Measurements from ENCODE around the gene GRID1.

GRID1 gene
- 0 to 3.4 (median 0) reads per million in 17 experiments for total RNA-seq

DNA sequence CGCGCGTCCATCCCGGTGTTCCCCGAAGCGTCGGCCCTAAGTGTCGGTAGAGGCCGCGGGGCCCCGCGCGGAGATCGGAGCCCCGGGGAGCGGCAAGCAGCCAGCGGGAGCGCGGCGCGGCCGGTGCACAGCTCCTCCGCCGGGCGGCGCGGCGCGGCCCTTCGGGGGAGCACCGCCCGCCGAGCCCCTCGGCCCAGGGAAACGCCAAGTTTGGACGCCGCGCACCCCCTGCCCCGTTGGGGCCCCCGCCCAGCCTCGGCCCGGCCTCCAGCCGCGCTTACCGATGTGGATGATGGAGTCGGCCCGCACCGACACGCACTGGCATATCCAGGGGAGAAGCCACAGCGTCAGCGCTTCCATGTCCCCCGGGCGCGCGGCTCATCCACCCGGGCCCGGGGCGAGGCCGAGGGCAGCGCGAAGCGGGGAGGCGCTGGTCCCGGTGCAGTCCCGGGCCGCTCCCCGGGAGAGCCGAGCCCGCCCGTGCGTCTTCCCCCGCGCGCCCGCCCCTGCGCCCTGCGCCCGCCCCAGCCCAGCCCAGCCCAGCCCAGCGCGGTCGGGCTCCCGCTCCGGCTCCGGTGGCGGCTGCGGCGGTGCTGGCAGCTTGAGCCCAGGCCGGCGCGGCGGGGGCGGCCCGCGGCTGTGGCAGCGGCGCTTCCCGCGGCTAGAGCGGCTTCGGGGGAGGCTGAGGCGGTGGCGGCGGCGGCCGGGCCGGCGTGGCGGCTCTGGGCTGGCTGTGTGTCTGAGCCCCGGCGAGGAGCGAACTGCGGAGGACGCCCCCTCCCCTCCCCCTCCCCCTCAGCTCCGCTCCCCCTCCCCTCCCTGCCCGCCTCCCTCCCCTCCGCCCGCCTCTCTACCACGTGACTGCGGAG is at the start of gene GRID1:
Gene GRID1 (minus strand): TSS at position 763 of the 869 bp plus-strand sequence.
- peak in 2 of 4 experiments; percentile 40 to 53 for DNase-seq

DNA sequence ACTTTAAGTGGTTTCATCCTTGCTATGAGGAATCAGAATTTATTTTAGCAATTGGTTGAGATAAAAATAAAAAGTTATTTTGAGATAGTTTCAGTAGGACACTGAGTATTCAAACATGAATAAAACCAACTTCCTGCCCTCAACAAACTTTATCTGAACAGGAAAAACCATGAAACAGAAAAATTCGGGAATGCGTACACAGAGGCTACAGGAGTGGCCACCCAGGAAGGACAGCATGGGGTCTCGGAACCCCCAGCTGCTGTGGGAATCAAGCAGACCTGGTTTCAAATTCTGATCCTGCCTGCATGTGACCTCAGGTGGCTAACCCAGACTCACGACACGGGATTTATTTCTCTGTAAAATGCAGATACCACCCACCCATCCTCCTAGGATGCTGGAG is 49.0 kb upstream of the GRID1 start:
- no peak for DNase-seq

DNA sequence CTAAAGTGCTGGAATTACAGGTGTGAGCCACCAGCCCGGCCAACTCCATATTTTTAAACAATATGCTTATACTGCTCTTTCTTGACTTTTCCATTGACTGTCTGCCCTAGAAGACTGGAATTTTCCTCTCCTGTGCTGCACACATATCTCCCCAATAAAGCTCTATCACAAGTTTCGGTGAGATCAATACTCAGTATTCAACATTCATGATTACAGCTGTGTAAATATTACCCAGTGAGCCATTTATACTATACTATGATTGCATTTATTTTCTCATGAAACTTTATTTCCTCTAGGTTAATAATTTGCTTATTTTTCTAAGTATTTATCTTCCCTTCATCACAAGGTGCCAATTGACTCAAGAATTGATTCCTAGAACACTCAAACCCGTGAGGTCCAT is 48.5 kb upstream of the GRID1 start:
- no peak for DNase-seq

DNA sequence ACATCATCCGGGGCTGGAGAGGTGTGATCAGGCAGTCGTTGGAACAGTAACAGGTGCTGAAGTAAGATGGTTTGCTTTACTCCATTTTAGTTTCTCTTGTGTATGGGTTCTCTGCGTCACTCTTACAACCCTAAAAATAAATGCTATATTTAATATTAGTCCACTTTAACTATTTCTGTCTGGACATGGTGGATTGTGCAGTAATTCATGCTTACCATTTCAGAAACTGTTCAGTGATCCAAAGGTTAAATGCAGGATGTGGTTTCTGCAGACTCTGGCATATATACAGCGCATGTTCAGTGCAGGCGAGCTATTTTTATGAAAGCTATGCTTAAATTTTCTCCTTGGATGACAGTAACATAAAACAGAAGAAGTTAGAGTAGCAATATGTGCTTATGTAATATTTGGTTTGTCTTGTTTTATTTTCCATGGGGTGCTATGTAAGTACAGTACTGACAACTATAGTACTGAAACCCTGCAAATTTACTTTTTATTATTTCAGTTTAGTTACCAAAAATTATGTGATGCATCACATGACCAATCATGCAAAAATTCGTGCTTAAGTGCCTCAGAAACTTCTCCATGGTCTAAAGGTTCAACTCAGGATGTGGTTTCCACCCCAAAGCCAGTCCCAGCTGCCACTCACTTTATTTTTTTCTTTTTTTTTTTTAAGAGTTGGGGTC is 46.6 kb upstream of the GRID1 start:
- peak; percentile 56 to 84 (median 72) for DNase-seq

DNA sequence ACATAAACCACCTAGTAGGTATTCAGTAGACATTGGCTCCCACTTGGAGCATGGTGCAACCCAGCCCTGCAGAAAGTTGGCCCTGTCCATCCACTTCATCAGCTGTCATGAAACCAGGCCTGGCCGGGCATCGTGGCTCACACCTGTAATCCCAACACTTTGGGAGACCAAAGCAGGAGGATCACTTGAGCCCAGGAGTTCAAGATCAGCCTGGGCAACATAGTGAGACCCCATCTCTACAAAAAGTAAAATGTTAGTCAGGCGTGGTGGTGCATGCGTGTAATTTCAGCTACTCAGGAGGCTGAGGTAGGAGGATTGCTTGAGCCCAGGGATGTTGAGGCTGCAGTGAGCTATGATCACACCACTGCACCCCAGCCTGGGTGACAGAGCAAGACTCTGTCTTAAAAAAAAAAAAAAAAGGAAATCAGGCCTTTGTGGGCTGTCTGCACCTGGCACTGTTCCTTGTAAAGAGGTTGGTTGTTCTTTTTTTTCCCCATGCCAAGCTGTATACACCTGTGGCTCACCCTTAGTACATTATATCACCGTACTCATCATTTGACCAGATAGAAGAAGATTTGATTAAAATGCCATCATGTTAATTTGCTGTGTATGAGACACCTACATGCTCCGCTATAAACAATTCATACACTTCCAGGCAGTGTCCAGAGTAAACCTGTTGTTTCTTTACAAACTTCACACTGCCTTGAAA is 45.4 kb upstream of the GRID1 start:
- no peak for DNase-seq

DNA sequence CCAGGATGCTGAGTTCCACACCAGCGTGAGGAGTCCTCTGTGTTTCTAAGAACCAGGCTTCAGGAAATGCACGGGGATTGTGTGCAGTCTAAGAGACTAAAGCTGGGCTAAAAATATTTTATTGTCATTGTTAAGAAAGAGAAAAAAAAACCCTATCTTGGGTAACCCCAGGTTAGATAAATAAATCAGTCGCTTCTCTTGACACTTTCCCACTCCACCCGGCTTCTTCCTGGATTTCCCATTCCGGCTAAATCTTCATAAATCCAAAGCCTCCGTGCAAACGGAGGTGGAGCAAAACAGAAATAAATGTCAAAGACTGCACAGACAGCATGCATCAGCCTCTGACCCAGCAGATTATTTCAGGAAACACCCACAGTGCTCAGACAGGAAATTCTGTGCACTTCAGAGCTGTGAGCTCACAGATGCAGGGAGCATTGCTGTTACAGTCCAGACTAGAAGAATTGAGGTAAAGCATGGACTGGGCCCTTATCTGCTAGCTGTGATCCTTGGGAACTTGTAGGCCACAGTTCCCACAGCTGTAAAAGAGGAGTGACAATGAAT is 44.8 kb upstream of the GRID1 start:
- DNase-seq = peak; percentile 76 to 89 (median 84)

DNA sequence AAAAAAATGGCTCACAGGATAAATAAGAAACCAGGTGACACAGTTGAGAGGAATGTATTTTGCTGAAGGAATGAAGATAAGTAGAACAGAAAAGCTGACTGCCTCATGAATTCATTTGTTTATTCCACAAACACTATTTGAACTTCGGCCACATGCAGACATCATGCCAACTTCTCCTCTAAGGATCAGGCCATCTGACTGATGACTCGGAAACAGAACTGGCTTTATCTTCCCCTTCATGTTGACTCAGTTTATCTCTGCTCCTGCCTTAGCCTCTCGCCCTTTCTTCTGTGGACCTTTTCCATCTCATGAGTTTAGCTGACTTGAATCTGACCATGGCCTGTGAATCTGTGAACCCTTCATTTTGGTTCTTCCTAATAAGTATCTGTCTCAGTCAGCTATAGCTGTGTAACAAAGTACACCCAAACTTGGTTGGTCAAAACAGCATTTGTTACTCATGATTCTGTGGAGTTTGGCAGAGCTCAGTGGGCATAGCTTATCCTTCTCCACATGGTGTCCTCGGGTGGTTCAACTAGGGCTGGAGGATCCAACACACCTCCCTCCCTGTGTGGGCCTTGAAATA is 44.0 kb upstream of the GRID1 start:
- no peak for DNase-seq

DNA sequence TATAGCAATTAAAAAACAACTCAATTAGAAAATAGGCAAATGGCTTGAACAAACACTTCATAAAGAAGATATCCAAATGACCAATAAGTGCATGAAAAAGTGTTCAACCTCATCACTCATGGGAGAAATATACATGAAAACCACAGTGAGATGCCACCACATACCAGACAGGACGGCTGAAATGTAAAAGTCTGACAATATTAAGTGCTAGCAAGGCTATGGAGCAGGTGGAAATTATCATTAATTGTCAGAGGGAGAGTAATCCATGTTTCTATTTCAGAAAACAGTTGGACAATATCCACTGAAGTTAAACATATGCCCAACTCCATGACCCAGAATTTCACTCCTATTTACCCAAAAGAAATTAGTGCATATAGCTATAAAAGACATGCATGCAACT is 42.6 kb upstream of the GRID1 start:
- no peak for DNase-seq

DNA sequence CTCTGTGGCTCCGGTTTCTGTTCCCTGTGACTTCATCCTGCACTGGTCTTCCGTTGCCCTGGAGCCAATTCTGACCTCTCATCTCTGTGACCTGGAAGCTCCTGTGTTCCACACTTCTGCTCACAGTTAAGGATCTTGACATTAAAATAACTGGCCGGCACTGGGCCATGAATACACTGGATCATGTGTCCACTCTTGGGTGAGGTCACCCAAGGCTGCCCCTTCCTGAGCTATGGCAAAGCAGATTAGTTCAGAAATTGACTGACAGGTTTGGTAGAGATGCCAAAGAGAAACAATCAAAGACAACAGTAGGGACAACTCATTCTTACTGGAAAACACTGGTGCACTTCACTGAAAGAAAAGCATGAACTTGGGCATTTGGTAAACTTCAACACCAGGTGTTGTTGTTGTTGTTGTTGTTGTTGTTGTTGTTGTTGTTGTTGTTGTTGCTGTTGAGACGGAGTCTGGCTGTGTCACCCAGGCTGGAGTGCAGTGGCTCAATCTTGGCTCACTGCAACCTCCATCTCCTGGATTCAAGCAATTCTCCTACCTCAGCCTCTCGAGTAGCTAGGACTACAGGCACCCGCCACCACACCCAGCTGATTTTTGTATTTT is 36.7 kb upstream of the GRID1 start:
- peak; percentile 17 to 50 (median 24) for DNase-seq

DNA sequence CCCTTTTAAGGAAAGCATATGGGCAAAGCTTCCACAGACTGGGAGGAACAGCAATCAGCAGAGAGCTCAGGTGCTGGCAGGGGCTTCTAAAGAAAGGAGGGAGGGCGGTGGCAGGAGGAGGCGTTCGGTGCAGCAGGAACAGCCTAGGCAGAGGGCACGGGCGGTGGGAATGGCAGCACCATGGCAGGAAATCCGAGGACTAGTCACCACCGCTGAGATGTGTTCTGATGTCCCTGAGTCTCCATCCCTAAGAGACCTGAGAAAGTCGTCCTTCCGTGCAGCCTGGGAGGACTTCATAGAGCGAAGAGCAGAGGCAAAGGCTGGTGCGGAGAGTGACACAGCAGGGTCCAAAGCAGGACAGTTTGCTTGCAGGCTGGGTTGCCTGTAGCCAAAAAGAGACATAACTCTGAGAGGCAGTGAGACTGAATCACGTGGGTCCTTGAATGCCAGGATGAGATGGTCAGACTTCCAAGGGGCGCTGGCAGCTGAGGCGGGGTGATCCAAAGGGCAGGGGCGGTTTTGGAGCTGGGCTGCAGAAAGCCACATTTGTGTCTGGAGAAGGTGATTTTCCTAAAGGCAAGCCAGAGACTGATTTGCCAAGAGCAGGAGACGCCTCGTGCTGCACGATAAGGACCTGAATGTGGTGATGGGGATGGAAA is 35.8 kb upstream of the GRID1 start:
- no peak for DNase-seq

DNA sequence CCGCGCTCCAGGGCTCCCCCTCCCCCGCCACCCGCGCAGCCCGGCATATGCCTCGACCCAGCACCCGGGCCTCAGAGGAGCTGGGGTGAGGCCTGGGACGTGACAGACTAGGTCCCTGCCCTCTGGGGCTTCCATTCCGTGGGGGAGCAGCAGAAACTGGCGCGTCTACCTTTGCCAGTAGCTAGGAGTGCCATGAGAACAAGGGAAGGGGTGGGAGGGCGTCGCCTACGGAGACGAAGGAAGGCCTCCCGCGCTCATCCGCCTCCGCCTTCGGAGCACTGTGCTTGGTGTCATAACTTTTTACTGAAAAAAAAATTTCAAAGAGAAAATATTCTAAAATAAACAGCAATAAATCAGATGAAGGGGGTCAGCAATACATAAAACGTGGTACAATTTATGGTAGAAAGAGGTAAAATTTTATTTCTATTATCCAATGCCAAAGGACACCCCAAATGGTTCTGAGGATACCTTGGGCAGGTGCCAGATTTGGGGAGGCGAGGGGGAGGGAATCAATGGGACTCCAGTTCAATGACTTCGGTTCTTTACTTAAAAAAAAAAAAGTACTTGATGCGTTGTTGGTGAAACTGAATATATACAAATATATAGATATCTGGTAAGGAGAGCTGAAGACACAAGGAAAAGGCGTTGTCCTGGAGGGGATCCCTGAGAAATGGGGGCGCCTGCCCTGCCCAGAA is 35.1 kb upstream of the GRID1 start:
- DNase-seq = peak in 3 of 4 experiments; percentile 21 to 50 (median 38)

DNA sequence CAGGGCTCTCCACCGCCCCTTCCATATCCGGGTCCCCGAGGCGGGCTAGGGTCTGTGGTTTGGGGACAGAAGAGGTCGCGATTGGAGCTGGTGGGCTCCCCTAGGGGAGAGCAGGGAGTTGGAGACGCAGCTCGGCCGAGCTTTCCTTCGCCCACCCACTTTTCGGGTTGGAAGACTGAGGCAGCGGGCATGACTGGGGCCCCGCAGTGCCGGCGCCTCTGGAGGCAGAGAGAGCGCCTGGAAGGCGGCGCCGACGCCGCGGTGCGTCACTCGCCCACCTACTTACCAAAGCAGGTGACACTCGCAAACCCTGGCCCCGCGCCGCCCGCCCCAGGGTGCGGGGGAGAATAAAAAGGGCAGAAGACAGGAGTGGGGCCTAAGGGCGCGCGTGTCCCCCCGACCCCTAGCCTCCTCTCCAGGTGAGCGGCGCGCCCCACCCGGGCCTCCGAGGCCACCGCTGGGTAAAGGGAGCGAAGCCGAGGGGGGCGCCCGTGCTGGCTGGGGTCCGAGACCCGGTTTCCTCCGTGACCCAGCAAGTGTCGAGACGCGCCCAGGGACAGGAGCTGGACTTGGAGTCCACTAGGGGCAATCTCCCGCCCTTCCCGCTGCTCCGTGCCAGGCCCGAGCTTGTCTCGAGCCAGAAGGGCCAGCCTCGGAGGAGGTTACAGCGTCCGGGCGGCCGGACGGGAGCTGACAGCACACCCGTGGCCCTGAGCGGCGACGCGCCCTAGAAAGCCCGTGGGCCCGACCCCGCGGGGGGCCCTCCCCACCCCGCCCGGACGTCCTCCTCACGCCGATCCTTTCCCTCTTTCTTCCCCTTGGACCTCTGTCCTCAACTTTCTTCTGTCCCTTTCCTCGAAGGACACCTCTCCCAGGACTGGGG is 34.4 kb upstream of the GRID1 start:
- peak; percentile 68 to 86 (median 79) for DNase-seq

DNA sequence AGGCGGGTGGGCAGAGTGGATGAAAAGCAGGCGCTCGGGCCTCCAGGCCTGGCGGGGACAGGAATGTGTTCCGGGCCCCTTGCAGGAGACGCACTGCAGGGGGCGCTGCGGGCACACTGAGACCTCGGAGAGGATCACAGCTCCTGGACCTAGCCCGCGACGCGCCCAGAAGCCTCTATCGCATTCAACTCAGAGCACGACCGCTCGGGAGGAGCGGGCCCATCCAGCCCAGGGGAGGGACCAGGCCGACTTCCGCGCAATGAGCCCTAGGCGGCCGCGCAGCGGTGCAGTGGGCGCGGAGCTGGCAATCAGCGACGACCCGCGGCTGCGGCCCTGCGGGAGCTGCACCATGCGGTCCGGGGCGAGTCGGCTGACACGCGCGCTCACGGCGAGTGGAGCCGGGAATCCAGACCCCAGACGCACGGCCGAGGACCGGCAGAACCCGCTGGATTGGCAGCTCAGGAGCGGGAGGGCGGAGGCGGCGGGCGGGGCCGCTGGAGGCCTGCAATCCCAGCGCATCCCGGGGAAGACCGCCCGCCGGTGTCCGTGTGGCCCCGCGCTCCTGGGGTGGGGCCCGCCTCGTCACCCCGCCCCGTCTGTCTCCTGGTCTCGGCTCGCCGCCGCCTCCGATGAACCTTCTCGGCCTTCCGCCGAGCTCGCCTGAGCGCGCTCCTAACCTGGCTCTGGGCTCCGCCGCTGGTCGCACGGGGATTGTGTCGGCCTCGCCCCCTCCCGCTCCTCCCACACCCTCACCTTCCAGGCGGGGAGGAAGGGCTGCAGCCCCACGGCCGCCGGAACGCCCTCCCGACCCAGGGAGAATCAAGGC is 33.5 kb upstream of the GRID1 start:
- peak; percentile 98 to 99 (median 98) for DNase-seq

DNA sequence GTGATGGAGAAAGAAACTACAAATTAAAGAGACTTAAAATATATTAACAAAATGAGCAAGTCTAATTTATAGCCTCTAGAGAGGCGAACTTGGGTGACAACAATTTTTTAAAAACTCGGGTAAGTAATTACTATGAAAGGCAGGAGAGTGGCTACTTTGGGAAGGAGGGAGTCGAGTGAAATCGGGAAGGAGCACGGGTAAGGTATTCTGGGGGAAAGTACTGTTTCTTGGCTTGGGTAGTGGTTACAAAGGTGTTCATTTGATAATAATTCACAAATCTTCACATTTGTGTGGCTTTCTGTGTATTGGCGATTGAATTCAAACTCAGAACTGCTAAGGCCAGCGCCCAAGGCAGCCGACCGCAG is 32.9 kb upstream of the GRID1 start:
- DNase-seq = no peak

DNA sequence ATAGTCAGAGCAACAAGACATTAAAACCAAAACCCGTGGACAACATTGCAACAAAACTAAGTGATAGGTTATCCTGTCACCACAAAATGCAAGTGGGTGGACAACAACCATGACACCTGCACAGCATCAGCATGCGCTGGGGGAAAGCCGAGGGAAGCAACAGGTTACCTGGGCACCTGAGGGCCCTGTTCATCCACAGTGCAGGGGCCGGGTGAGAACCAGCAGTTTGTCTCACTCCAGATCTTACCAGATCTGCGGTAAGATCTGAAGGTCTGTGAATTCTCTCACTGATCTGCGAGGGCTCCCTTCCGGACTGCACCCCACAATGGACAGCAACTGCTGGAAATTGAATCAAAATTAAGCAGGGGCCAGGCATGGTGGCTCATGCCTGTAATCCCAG is 30.5 kb upstream of the GRID1 start:
- DNase-seq = no peak

DNA sequence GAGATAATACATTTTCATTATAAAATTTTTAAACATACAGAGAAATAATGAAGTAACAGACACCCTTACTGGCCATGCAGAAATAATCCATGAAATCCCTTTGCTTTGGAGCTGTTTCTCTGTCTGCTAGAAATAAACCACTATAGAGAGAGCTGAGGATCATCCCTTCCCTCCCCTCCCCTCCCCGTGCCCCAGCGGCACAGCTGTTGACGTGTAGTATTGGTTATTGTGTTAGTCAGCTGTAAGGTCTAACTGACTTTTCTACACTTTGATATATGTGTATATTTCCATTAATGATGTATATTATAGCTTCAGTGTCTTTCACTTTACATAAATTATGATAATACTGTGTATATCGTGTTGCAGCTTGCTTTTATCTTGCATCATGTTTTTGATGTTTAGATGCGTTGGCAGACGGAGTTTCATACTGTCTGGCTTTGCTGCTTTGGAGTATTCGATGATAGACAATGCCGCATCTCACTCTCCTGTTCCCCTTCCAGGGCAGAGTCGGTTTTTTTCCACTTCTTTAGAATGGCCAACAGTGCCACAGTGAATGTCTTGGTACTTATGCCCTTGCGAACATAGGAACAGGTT is 27.4 kb upstream of the GRID1 start:
- no peak for DNase-seq

DNA sequence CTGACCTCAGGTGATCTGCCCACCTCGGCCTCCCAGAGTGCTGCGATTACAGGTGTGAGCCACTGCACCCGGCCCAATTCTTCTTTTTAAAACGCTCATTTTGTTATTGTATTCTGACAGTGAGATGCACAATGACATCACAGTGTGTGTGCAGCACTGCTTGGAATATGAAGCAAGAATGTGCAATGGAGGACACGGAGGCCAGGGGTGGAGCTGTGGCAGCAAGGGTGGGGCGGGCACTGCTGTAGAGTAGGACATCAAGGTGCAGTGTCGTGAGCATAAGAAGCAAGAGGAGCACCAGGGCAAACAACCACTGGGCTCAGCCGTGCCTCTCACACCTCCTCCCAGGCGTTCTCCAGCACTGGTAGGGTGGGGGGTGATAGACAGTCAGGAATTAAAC is 26.8 kb upstream of the GRID1 start:
- no peak for DNase-seq

DNA sequence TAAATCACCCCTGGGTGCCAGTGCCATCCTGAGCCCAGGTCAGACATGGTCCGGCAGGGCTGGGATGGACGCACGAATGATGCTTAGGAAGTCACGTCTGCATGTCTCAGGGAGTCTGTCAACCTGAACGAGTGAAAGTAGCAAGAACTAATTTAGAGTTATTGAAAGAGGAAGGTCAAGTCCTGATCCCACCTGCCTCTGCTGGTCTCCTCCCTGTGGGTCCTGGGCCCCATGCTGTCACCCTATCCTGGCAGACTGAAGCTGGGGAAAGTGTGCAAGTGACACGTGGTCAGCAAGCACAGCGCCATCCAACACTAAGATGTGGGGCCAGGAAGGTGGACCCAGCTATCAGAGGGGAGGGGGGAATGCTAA is 26.1 kb upstream of the GRID1 start:
- no peak for DNase-seq

Measured in suppressor macrophage (primary cell).